ENCODE measurements around the gene ANKRD36.
"Not testable (repeated sequence)": the region's sequence is repeated elsewhere in the genome, so short reads cannot be mapped to it uniquely, and the experiment has no call there.

DNA sequence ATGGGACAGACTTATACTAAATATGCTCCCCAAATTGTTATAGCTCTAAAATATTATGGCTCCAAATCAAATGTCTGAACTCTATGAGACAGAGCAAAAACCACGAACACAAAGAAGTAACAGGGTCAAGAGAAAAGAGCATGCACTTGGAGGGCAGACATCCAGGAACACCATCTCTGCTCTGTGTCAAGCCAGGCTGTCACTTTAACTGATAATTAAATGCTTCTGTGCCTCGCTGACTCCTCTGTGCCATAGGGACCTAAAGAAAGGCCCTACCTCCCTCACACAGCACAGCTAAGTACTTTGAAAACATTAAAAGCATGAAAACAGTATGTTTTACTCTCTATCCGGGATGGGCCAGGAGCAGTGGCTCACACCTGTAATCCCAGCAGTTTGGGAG is 42.0 kb upstream of the ANKRD36 start:
- not testable (repeated sequence) for TF ChIP-seq ZKSCAN3 (CRISPR knock-in tag; IDR thresholded peaks at IDR 0.05); POLR2AphosphoS5 (IDR thresholded peaks at IDR 0.05; ENCODE audit: control insufficient read depth, insufficient read depth, low read depth, low read length); POLR2A (conservative IDR thresholded peaks at IDR 0.05); ESRRA (IDR thresholded peaks at IDR 0.05; ENCODE audit: borderline replicate concordance, low read depth); DNMT1 (IDR thresholded peaks at IDR 0.05)
- TF ChIP-seq, protein P1, sequence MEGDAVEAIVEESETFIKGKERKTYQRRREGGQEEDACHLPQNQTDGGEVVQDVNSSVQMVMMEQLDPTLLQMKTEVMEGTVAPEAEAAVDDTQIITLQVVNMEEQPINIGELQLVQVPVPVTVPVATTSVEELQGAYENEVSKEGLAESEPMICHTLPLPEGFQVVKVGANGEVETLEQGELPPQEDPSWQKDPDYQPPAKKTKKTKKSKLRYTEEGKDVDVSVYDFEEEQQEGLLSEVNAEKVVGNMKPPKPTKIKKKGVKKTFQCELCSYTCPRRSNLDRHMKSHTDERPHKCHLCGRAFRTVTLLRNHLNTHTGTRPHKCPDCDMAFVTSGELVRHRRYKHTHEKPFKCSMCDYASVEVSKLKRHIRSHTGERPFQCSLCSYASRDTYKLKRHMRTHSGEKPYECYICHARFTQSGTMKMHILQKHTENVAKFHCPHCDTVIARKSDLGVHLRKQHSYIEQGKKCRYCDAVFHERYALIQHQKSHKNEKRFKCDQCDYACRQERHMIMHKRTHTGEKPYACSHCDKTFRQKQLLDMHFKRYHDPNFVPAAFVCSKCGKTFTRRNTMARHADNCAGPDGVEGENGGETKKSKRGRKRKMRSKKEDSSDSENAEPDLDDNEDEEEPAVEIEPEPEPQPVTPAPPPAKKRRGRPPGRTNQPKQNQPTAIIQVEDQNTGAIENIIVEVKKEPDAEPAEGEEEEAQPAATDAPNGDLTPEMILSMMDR (IDR thresholded peaks at IDR 0.05 in 2 of 3, conservative IDR thresholded peaks at IDR 0.05 in 1 of 3; ENCODE audit: insufficient read depth in 2 of 3, low read depth in 1 of 3, low read length in 3 of 3) = not testable (repeated sequence)
- TF ChIP-seq, protein P2, sequence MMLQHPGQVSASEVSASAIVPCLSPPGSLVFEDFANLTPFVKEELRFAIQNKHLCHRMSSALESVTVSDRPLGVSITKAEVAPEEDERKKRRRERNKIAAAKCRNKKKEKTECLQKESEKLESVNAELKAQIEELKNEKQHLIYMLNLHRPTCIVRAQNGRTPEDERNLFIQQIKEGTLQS (IDR thresholded peaks at IDR 0.05) = not testable (repeated sequence)
- TF ChIP-seq, protein P2 (CRISPR knock-in tag; conservative IDR thresholded peaks at IDR 0.05) = not testable (repeated sequence)
- TF ChIP-seq, protein P3, sequence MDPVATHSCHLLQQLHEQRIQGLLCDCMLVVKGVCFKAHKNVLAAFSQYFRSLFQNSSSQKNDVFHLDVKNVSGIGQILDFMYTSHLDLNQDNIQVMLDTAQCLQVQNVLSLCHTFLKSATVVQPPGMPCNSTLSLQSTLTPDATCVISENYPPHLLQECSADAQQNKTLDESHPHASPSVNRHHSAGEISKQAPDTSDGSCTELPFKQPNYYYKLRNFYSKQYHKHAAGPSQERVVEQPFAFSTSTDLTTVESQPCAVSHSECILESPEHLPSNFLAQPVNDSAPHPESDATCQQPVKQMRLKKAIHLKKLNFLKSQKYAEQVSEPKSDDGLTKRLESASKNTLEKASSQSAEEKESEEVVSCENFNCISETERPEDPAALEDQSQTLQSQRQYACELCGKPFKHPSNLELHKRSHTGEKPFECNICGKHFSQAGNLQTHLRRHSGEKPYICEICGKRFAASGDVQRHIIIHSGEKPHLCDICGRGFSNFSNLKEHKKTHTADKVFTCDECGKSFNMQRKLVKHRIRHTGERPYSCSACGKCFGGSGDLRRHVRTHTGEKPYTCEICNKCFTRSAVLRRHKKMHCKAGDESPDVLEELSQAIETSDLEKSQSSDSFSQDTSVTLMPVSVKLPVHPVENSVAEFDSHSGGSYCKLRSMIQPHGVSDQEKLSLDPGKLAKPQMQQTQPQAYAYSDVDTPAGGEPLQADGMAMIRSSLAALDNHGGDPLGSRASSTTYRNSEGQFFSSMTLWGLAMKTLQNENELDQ (CRISPR knock-in tag; IDR thresholded peaks at IDR 0.05; ENCODE audit: borderline replicate concordance) = not testable (repeated sequence)
- TF ChIP-seq, protein P4, sequence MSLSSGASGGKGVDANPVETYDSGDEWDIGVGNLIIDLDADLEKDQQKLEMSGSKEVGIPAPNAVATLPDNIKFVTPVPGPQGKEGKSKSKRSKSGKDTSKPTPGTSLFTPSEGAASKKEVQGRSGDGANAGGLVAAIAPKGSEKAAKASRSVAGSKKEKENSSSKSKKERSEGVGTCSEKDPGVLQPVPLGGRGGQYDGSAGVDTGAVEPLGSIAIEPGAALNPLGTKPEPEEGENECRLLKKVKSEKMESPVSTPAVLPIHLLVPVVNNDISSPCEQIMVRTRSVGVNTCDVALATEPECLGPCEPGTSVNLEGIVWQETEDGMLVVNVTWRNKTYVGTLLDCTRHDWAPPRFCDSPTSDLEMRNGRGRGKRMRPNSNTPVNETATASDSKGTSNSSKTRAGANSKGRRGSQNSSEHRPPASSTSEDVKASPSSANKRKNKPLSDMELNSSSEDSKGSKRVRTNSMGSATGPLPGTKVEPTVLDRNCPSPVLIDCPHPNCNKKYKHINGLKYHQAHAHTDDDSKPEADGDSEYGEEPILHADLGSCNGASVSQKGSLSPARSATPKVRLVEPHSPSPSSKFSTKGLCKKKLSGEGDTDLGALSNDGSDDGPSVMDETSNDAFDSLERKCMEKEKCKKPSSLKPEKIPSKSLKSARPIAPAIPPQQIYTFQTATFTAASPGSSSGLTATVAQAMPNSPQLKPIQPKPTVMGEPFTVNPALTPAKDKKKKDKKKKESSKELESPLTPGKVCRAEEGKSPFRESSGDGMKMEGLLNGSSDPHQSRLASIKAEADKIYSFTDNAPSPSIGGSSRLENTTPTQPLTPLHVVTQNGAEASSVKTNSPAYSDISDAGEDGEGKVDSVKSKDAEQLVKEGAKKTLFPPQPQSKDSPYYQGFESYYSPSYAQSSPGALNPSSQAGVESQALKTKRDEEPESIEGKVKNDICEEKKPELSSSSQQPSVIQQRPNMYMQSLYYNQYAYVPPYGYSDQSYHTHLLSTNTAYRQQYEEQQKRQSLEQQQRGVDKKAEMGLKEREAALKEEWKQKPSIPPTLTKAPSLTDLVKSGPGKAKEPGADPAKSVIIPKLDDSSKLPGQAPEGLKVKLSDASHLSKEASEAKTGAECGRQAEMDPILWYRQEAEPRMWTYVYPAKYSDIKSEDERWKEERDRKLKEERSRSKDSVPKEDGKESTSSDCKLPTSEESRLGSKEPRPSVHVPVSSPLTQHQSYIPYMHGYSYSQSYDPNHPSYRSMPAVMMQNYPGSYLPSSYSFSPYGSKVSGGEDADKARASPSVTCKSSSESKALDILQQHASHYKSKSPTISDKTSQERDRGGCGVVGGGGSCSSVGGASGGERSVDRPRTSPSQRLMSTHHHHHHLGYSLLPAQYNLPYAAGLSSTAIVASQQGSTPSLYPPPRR (CRISPR knock-in tag; IDR thresholded peaks at IDR 0.05; ENCODE audit: borderline replicate concordance) = not testable (repeated sequence)

Measured in K562 (cell line).